WTC11 (cell line): ENCODE measurements around the gene LIN28B. TPM values are rescaled to one million over a fixed set of nuclear protein-coding genes. Genes with fewer than 3 reads are reported as not detected.

ENCODE experiments used
- ATAC-seq: fragments of 200-7000 bp; cut with Tn5 transposase; 2 replicates; pipeline ENCODE4 v1.10.0; 2021; ENCODE audit warnings: mild to moderate bottlenecking, moderate library complexity
- CTCF ChIA-PET: fragments of 300-600 bp; sonication (Branson Sonifier 250); formaldehyde crosslinking; loops from one replicate; lab custom pipeline; 2021; ENCODE audit warnings: antibody characterized with exemption; lab: Charles Lee
- POLR2A ChIA-PET: fragments of 350-600 bp; sonication (Branson Sonifier 250); formaldehyde crosslinking; loops from one replicate; lab custom pipeline; 2021; ENCODE audit warnings: antibody characterized with exemption; lab: Charles Lee
- DNase-seq: peaks from one replicate; pipeline ENCODE4 v3.0.0; 2021; ENCODE audit warnings: low spot score
- H3K27ac Mint-ChIP-seq: 2 replicates; pipeline ENCODE4 v1.8.0; 2021; ENCODE audit warnings: mixed read lengths
- H3K27me3 Mint-ChIP-seq: 2 replicates; pipeline ENCODE4 v1.8.0; 2021; ENCODE audit warnings: low read depth, mild to moderate bottlenecking, moderate library complexity, mixed read lengths
- H3K36me3 Mint-ChIP-seq: 2 replicates; pipeline ENCODE4 v1.8.0; 2021; ENCODE audit warnings: mixed read lengths
- H3K4me1 Mint-ChIP-seq: 2 replicates; pipeline ENCODE4 v1.8.0; 2022; ENCODE audit warnings: mixed read lengths
- H3K4me3 Mint-ChIP-seq: 2 replicates; pipeline ENCODE4 v1.8.0; 2021; ENCODE audit warnings: mild to moderate bottlenecking, moderate library complexity, mixed read lengths
- H3K9me3 Mint-ChIP-seq: 2 replicates; pipeline ENCODE4 v1.8.0; 2021; ENCODE audit warnings: mixed read lengths
- ATF1 ChIP-seq: sonication (generic); formaldehyde crosslinking; IDR thresholded peaks from 2 replicates; pipeline ENCODE4 v1.8.1; 2023; ENCODE audit warnings: mild to moderate bottlenecking, moderate library complexity, missing genetic modification reagents
- ATF6 ChIP-seq: sonication (generic); formaldehyde crosslinking; IDR thresholded peaks from 2 replicates; pipeline ENCODE4 v1.8.1; 2023; ENCODE audit warnings: mild to moderate bottlenecking, missing genetic modification reagents
- CTCF ChIP-seq: fragments of 200-600 bp; IDR thresholded peaks from 2 replicates; pipeline ENCODE4 v1.8.0; 2022; ENCODE audit warnings: antibody characterized with exemption
- FOXK1 ChIP-seq: sonication (generic); formaldehyde crosslinking; IDR thresholded peaks from 2 replicates; pipeline ENCODE4 v1.8.0; 2022; ENCODE audit warnings: mild to moderate bottlenecking, moderate library complexity, missing genetic modification reagents
- FOXP1 ChIP-seq: sonication (generic); formaldehyde crosslinking; IDR thresholded peaks from 2 replicates; pipeline ENCODE4 v1.8.0; 2022; ENCODE audit warnings: missing genetic modification reagents, mild to moderate bottlenecking, moderate library complexity, borderline replicate concordance
- GTF2I ChIP-seq: fragments of 250-450 bp; sonication (Bioruptor Pico); conservative IDR thresholded peaks from 2 replicates; pipeline ENCODE4 v1.4.0; 2021; ENCODE audit warnings: mild to moderate bottlenecking
- IRF2 ChIP-seq: sonication (generic); formaldehyde crosslinking; IDR thresholded peaks from 2 replicates; pipeline ENCODE4 v1.8.0; 2022; ENCODE audit warnings: low read depth, missing genetic modification reagents, borderline replicate concordance
- JUN ChIP-seq: sonication (generic); formaldehyde crosslinking; IDR thresholded peaks from 2 replicates; pipeline ENCODE4 v1.8.0; 2023; ENCODE audit warnings: mild to moderate bottlenecking, missing genetic modification reagents
- KAT7 ChIP-seq: sonication (generic); formaldehyde crosslinking; IDR thresholded peaks from 2 replicates; pipeline ENCODE4 v1.8.1; 2023; ENCODE audit warnings: missing genetic modification reagents, mild to moderate bottlenecking, borderline replicate concordance
- MLX ChIP-seq: sonication (generic); formaldehyde crosslinking; IDR thresholded peaks from 2 replicates; pipeline ENCODE4 v1.8.1; 2023; ENCODE audit warnings: mild to moderate bottlenecking, missing genetic modification reagents, moderate library complexity
- NR1H2 ChIP-seq: sonication (generic); formaldehyde crosslinking; IDR thresholded peaks from 2 replicates; pipeline ENCODE4 v1.9.0; 2021; ENCODE audit warnings: mild to moderate bottlenecking, moderate library complexity, missing genetic modification reagents
- NR2C2 ChIP-seq: sonication (generic); formaldehyde crosslinking; IDR thresholded peaks from 2 replicates; pipeline ENCODE4 v1.8.0; 2022; ENCODE audit warnings: mild to moderate bottlenecking, missing genetic modification reagents
- NR3C1 ChIP-seq: sonication (generic); formaldehyde crosslinking; conservative IDR thresholded peaks from 2 replicates; pipeline ENCODE4 v1.8.1; 2023; ENCODE audit warnings: low read depth, mild to moderate bottlenecking, missing genetic modification reagents
- PRDM15 ChIP-seq: sonication (generic); formaldehyde crosslinking; IDR thresholded peaks from 2 replicates; pipeline ENCODE4 v1.8.0; 2022; ENCODE audit warnings: missing genetic modification reagents
- RELA ChIP-seq: sonication (generic); formaldehyde crosslinking; IDR thresholded peaks from 2 replicates; pipeline ENCODE4 v1.8.1; 2022; ENCODE audit warnings: missing genetic modification reagents, mild to moderate bottlenecking, borderline replicate concordance
- RORB ChIP-seq: fragments of 250-450 bp; sonication (Bioruptor Pico); IDR thresholded peaks from 2 replicates; pipeline ENCODE4 v1.9.0; 2021; ENCODE audit warnings: mild to moderate bottlenecking
- SMAD3 ChIP-seq: sonication (generic); formaldehyde crosslinking; IDR thresholded peaks from 2 replicates; pipeline ENCODE4 v1.8.0; 2022; ENCODE audit warnings: missing genetic modification reagents, mild to moderate bottlenecking, borderline replicate concordance
- TEAD1 ChIP-seq: sonication (generic); formaldehyde crosslinking; IDR thresholded peaks from 2 replicates; pipeline ENCODE4 v1.8.0; 2022; ENCODE audit warnings: mild to moderate bottlenecking, missing genetic modification reagents
- ZBTB21 ChIP-seq: sonication (generic); formaldehyde crosslinking; IDR thresholded peaks from 2 replicates; pipeline ENCODE4 v1.8.1; 2023; ENCODE audit warnings: mild to moderate bottlenecking, missing genetic modification reagents, borderline replicate concordance
- ZNF121 ChIP-seq: sonication (generic); formaldehyde crosslinking; IDR thresholded peaks from 2 replicates; pipeline ENCODE4 v1.8.0; 2023; ENCODE audit warnings: missing genetic modification reagents
- ZNF219 ChIP-seq: sonication (generic); formaldehyde crosslinking; IDR thresholded peaks from 2 replicates; pipeline ENCODE4 v1.8.0; 2023; ENCODE audit warnings: missing genetic modification reagents, mild to moderate bottlenecking, borderline replicate concordance
- ZNF423 ChIP-seq: fragments of 250-450 bp; sonication (Bioruptor Pico); IDR thresholded peaks from 2 replicates; pipeline ENCODE4 v2.1.2; 2022; ENCODE audit warnings: mild to moderate bottlenecking, moderate library complexity
- total RNA-seq: library from RNA; stranded (reverse); gene quantifications from 3 replicates; pipeline ENCODE4 v1.2.3, GENCODE V29; 2021
- TF ChIP-seq, protein P1 (sequence below): fragments of 250-450 bp; sonication (Bioruptor Pico); IDR thresholded peaks from 2 replicates; pipeline ENCODE4 v1.9.0; 2021; ENCODE audit warnings: mild to moderate bottlenecking, borderline replicate concordance

The LIN28B gene
- total RNA-seq, 1 experiment from 2014 or later = 73.4 TPM

- Mint-ChIP-seq H3K27me3 (peaks cover 3% of the 10 kb centered on the region; the same call in 1 of the 2 replicates), H3K36me3 (peaks cover 13% of the 10 kb centered on the region), H3K4me3 (no peak overlapping the region), H3K4me1 (peaks cover 11% of the 10 kb centered on the region), H3K9me3 (peaks cover 20% of the 10 kb centered on the region), H3K27ac (no peak overlapping the region)
- DNase-seq = no peak
- CTCF ChIA-PET = no interaction called here
- TF ChIP-seq MLX (CRISPR knock-in tag) (no peak), IRF2 (CRISPR knock-in tag) (no peak), ATF6 (CRISPR knock-in tag) (no peak), NR2C2 (no peak), ZBTB21 (CRISPR knock-in tag) (no peak), ZNF423 (CRISPR knock-in tag) (no peak), ZNF121 (CRISPR knock-in tag) (no peak), ATF1 (CRISPR knock-in tag) (no peak), PRDM15 (CRISPR knock-in tag) (no peak), CTCF (no peak), ZNF219 (CRISPR knock-in tag) (no peak), JUN (CRISPR knock-in tag) (no peak), GTF2I (no peak), NR3C1 (CRISPR knock-in tag) (no peak)
- POLR2A ChIA-PET = no interaction called here
- peak; percentile 67 for ATAC-seq
Measured at GRCh38 chr6:104930939-104931338, 26.0 kb upstream of the LIN28B start.

DNA sequence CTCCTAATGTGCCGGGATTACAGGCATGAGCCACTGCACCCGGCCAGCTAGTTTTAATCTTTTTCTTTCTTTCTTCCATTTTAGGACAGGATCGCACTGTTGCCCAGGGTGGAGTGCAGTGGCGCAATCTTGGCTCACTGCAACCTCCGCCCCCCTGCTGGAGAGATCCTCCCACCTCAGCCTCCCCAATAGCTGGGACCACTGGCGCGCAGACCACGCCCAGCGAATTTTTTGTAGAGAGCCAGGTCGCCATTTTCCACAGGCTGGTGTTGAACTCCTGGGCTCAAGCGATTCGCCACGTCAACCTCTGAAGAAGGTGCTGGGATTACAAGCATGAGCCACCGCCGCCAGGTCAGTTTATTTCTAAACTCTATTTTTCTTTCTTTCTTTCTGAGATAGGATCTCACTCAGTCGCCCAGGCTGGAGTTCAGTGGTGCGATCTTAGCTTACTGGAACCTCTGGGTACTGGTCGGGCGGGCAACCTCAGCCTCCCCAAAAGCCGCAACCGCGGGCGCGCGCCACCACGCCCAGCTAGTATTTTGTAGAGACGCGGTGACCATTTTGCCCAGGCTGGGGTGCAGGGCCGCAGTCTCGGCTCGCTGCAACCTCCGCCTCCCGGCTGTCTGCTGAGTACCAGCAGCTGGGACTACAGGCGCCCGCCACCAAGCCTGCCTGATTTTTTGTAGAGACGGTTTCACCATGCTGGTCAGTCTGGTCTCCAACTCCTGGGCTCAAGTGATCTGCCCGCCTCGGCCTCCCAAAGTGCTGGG is 20.0 kb upstream of the LIN28B start:
- ChIA-PET CTCF (interaction anchor here (0.9 kb wide), 1 partner anchor 60 kb away, joined by 3 read pairs; no protein-coding TSS in a partner anchor), POLR2A (interaction anchor here (1.2 kb wide), 1 partner anchor 10 kb away, joined by 3 read pairs; no protein-coding TSS in a partner anchor)
- Mint-ChIP-seq H3K27ac (no peak overlapping the region), H3K27me3 (no peaks in the 10 kb centered on the region), H3K4me1 (peaks cover 14% of the 10 kb centered on the region), H3K4me3 (no peak overlapping the region), H3K9me3 (no peaks in the 10 kb centered on the region), H3K36me3 (peaks cover 11% of the 10 kb centered on the region)
- ATAC-seq = no peak
- DNase-seq = no peak
- no peak for TF ChIP-seq KAT7
- no peak for TF ChIP-seq TEAD1 (CRISPR knock-in tag)
- TF ChIP-seq RORB (CRISPR knock-in tag) = no peak
- no peak for TF ChIP-seq RELA
- no peak for TF ChIP-seq NR1H2 (CRISPR knock-in tag)
- TF ChIP-seq FOXK1 (CRISPR knock-in tag) = no peak
- no peak for TF ChIP-seq SMAD3 (CRISPR knock-in tag)
- TF ChIP-seq, protein P1, sequence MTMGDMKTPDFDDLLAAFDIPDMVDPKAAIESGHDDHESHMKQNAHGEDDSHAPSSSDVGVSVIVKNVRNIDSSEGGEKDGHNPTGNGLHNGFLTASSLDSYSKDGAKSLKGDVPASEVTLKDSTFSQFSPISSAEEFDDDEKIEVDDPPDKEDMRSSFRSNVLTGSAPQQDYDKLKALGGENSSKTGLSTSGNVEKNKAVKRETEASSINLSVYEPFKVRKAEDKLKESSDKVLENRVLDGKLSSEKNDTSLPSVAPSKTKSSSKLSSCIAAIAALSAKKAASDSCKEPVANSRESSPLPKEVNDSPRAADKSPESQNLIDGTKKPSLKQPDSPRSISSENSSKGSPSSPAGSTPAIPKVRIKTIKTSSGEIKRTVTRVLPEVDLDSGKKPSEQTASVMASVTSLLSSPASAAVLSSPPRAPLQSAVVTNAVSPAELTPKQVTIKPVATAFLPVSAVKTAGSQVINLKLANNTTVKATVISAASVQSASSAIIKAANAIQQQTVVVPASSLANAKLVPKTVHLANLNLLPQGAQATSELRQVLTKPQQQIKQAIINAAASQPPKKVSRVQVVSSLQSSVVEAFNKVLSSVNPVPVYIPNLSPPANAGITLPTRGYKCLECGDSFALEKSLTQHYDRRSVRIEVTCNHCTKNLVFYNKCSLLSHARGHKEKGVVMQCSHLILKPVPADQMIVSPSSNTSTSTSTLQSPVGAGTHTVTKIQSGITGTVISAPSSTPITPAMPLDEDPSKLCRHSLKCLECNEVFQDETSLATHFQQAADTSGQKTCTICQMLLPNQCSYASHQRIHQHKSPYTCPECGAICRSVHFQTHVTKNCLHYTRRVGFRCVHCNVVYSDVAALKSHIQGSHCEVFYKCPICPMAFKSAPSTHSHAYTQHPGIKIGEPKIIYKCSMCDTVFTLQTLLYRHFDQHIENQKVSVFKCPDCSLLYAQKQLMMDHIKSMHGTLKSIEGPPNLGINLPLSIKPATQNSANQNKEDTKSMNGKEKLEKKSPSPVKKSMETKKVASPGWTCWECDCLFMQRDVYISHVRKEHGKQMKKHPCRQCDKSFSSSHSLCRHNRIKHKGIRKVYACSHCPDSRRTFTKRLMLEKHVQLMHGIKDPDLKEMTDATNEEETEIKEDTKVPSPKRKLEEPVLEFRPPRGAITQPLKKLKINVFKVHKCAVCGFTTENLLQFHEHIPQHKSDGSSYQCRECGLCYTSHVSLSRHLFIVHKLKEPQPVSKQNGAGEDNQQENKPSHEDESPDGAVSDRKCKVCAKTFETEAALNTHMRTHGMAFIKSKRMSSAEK = no peak
- no peak for TF ChIP-seq FOXP1 (CRISPR knock-in tag)
